ENCODE results near the gene YJU2.
A peak's percentile ranks its signal among the peaks of the same experiment; 100 is the strongest.

DNA sequence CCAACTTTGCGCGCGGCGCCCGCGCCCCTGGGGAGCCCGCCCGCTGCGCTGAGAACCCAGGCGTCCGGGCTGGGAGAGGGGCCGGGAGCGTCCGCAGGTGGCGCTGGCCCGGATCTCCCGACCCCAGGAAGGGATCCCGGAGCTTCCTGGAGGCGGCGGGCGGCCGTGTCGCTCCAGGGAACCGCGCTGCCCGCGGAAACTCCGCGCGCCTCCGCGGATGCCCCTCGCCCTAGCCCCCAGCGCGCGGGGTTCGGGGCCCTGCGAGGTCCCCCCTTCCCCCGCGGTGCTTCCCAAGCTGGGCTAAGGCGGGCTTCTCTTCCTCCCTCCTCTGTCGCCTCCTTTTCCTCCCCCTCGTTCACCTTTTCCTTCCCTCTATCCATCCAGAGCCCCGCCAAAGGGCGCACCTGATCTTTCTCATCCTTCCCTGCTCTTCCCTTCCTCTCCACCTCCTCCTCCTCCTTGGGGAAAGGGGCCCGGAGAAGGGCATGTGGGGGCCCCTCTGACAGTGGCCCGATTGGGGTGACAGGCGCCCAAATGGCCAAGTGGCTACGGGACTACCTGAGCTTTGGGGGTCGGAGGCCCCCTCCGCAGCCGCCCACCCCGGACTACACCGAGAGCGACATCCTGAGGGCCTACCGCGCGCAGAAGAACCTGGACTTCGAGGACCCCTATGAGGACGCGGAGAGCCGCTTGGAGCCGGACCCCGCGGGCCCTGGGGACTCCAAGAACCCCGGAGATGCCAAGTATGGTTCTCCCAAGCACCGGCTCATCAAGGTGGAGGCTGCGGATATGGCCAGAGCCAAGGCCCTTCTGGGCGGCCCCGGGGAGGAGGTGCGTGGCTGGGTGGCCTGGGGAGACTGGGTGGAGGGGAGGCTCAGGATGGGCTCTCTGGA is 32.9 kb downstream of the YJU2 start:
- TF ChIP-seq MXI1 (conservative IDR thresholded peaks at IDR 0.05; ENCODE audit: poor library complexity, severe bottlenecking), result peak; percentile 48
- TF ChIP-seq, protein P1, sequence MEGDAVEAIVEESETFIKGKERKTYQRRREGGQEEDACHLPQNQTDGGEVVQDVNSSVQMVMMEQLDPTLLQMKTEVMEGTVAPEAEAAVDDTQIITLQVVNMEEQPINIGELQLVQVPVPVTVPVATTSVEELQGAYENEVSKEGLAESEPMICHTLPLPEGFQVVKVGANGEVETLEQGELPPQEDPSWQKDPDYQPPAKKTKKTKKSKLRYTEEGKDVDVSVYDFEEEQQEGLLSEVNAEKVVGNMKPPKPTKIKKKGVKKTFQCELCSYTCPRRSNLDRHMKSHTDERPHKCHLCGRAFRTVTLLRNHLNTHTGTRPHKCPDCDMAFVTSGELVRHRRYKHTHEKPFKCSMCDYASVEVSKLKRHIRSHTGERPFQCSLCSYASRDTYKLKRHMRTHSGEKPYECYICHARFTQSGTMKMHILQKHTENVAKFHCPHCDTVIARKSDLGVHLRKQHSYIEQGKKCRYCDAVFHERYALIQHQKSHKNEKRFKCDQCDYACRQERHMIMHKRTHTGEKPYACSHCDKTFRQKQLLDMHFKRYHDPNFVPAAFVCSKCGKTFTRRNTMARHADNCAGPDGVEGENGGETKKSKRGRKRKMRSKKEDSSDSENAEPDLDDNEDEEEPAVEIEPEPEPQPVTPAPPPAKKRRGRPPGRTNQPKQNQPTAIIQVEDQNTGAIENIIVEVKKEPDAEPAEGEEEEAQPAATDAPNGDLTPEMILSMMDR (IDR thresholded peaks at IDR 0.05; ENCODE audit: poor library complexity, severe bottlenecking), result peak; percentile 31
- TF ChIP-seq POLR2AphosphoS5 (IDR thresholded peaks at IDR 0.05), result no peak
- no peak for TF ChIP-seq TAF1 (IDR thresholded peaks at IDR 0.05; ENCODE audit: low read depth)
- TF ChIP-seq, protein P2, sequence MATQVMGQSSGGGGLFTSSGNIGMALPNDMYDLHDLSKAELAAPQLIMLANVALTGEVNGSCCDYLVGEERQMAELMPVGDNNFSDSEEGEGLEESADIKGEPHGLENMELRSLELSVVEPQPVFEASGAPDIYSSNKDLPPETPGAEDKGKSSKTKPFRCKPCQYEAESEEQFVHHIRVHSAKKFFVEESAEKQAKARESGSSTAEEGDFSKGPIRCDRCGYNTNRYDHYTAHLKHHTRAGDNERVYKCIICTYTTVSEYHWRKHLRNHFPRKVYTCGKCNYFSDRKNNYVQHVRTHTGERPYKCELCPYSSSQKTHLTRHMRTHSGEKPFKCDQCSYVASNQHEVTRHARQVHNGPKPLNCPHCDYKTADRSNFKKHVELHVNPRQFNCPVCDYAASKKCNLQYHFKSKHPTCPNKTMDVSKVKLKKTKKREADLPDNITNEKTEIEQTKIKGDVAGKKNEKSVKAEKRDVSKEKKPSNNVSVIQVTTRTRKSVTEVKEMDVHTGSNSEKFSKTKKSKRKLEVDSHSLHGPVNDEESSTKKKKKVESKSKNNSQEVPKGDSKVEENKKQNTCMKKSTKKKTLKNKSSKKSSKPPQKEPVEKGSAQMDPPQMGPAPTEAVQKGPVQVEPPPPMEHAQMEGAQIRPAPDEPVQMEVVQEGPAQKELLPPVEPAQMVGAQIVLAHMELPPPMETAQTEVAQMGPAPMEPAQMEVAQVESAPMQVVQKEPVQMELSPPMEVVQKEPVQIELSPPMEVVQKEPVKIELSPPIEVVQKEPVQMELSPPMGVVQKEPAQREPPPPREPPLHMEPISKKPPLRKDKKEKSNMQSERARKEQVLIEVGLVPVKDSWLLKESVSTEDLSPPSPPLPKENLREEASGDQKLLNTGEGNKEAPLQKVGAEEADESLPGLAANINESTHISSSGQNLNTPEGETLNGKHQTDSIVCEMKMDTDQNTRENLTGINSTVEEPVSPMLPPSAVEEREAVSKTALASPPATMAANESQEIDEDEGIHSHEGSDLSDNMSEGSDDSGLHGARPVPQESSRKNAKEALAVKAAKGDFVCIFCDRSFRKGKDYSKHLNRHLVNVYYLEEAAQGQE (IDR thresholded peaks at IDR 0.05; ENCODE audit: borderline replicate concordance), result no peak
